Measurements from ENCODE around the gene ETV7. TPM values are rescaled to one million over a fixed set of nuclear protein-coding genes. Genes with fewer than 3 reads are reported as not detected.

Gene ETV7
- total and polyA plus RNA-seq, 9 donors: 1.1 to 3.7 (median 1.7) TPM

- WGBS, 3 donors: 24 to 50% (median 40%) methylated on average over 2 of the region's 2 CpGs
- H3K36me3 ChIP-seq: no peaks in the 10 kb centered on the region
- TF ChIP-seq POLR2A (IDR thresholded peaks at IDR 0.05): no peak
- TF ChIP-seq CTCF (IDR thresholded peaks at IDR 0.05): no peak
- no peak for TF ChIP-seq EP300 (IDR thresholded peaks at IDR 0.05)
- no peaks in the 10 kb centered on the region for H3K27me3 ChIP-seq
- H3K27ac ChIP-seq: no peak overlapping the region
- H3K9me3 ChIP-seq: no peaks in the 10 kb centered on the region
- no peaks in the 10 kb centered on the region for H3K4me1 ChIP-seq (ENCODE audit: insufficient read depth)
- no peak for DNase-seq
- intact Hi-C loops (cut with DNase I): no loop called here
- no peak overlapping the region for H3K4me3 ChIP-seq
These were observed 42.9 kb upstream of the ETV7 start for GRCh38 chr6:36430351-36430750.

GRCh38 chr6:36428911-36429310 lies 41.4 kb upstream of the ETV7 start:
- H3K9me3 ChIP-seq: no peaks in the 10 kb centered on the region
- intact Hi-C loops (cut with DNase I): loop anchor here in 2 of 4 donors (10.0 kb wide), 2 partner anchors 256 to 326 kb away; no protein-coding TSS in a partner anchor
- H3K4me1 ChIP-seq (ENCODE audit: insufficient read depth): no peaks in the 10 kb centered on the region
- no peak for TF ChIP-seq EP300 (IDR thresholded peaks at IDR 0.05)
- TF ChIP-seq POLR2A (IDR thresholded peaks at IDR 0.05): no peak
- TF ChIP-seq CTCF (IDR thresholded peaks at IDR 0.05): no peak
- no peak overlapping the region for H3K4me3 ChIP-seq
- DNase-seq: no peak
- H3K27ac ChIP-seq: no peak overlapping the region
- no peaks in the 10 kb centered on the region for H3K27me3 ChIP-seq
- no peaks in the 10 kb centered on the region for H3K36me3 ChIP-seq
- 53 to 73% (median 56%) methylated on average over 4 of the region's 4 CpGs for WGBS, 3 donors

GRCh38 chr6:36426622-36427021 lies 39.2 kb upstream of the ETV7 start:
- no peaks in the 10 kb centered on the region for H3K36me3 ChIP-seq
- no peak for DNase-seq
- TF ChIP-seq POLR2A (IDR thresholded peaks at IDR 0.05): no peak
- TF ChIP-seq CTCF (IDR thresholded peaks at IDR 0.05): no peak
- no peak for TF ChIP-seq EP300 (IDR thresholded peaks at IDR 0.05)
- H3K9me3 ChIP-seq: no peaks in the 10 kb centered on the region
- H3K27ac ChIP-seq: no peak overlapping the region
- no peaks in the 10 kb centered on the region for H3K4me1 ChIP-seq (ENCODE audit: insufficient read depth)
- H3K27me3 ChIP-seq: no peaks in the 10 kb centered on the region
- WGBS, 3 donors: 89 to 90% (median 90%) methylated on average over 3 of the region's 3 CpGs
- H3K4me3 ChIP-seq: no peak overlapping the region
- intact Hi-C loops (cut with DNase I): loop anchor here in 2 of 4 donors (10.0 kb wide), 2 partner anchors 258 to 328 kb away; no protein-coding TSS in a partner anchor

GRCh38 chr6:36423101-36423824 lies 35.8 kb upstream of the ETV7 start:
- 0% methylated on average over 51 of the region's 51 CpGs for WGBS, 3 donors
- Histone ChIP-seq H3K27me3 (no peaks in the 10 kb centered on the region), H3K9me3 (no peaks in the 10 kb centered on the region), H3K4me3 (peak overlapping the region; percentile 26), H3K4me1 (ENCODE audit: insufficient read depth) (no peaks in the 10 kb centered on the region), H3K27ac (peak overlapping the region; percentile 75 to 83), H3K36me3 (no peaks in the 10 kb centered on the region)
- peak; percentile 58 to 83 (median 83) for TF ChIP-seq CTCF (IDR thresholded peaks at IDR 0.05)
- TF ChIP-seq EP300 (IDR thresholded peaks at IDR 0.05): no peak
- peak; percentile 54 for TF ChIP-seq POLR2A (IDR thresholded peaks at IDR 0.05)
- DNase-seq: peak; percentile 96 to 99 (median 97)
- intact Hi-C loops (cut with DNase I): loop anchor here in 3 of 4 donors (5.0 to 10.0 kb wide), 3 partner anchors 174 to 332 kb away; no protein-coding TSS in a partner anchor

All from ovary (tissue), 9 donors.